Hepatocyte (in vitro differentiated cells): ENCODE measurements around the gene GRIN2D.

Experiments used
- CTCF ChIP-seq: fragments of 200-600 bp; sonication (generic); IDR thresholded peaks from 2 replicates; pipeline ENCODE4 v1.5.1; 2016; ENCODE audit warnings: antibody characterized with exemption, mild to moderate bottlenecking; ENCODE audit not compliant: poor library complexity
- EZH2 ChIP-seq: fragments of 200-600 bp; sonication (generic); IDR thresholded peaks from 2 replicates; pipeline ENCODE4 v1.6.1; 2016; ENCODE audit warnings: antibody characterized with exemption, mild to moderate bottlenecking, borderline replicate concordance
- EZH2phosphoT487 ChIP-seq: fragments of 200-600 bp; sonication (generic); IDR thresholded peaks from one replicate; pipeline ENCODE4 v1.6.1; 2018; ENCODE audit warnings: antibody characterized with exemption, mild to moderate bottlenecking, low read depth, moderate library complexity; ENCODE audit not compliant: unreplicated experiment, severe bottlenecking

GRCh38 chr19:48378194-48378570 lies 15.3 kb upstream of the GRIN2D start:
- TF ChIP-seq CTCF (no peak), EZH2 (no peak), EZH2phosphoT487 (no peak)
